ENCODE data around the gene ZNF366. TPM values are rescaled to one million over a fixed set of nuclear protein-coding genes. Genes with fewer than 3 reads are reported as not detected.
A peak's percentile ranks its signal among the peaks of the same experiment; 100 is the strongest.

The ZNF366 gene
- total RNA-seq, 4 donors from 2014 or later, result 0.29 to 20.5 (median 12.1) TPM

DNA sequence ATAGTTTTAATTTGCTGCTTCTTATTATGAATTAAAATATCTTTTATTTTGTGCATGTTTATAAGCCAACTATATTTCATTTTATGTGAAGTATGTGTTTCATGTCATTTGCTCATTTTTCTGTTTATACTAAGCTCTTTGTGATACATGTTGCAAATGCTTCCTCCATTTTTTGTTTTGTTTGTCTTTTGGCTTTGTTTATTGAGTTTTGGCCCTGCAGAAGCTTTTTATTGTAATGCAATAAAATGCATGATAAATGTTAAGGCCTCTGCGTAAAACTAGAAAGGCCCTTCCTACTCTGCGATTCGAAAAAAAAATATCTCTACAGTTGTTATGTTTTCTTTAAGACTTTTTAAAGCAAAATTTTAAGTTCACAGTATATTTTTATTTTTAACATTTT is 9.4 kb downstream of the ZNF366 start:
- no peak for DNase-seq
- no peak for TF ChIP-seq POLR2A (IDR thresholded peaks at IDR 0.05)
- TF ChIP-seq, protein P1, sequence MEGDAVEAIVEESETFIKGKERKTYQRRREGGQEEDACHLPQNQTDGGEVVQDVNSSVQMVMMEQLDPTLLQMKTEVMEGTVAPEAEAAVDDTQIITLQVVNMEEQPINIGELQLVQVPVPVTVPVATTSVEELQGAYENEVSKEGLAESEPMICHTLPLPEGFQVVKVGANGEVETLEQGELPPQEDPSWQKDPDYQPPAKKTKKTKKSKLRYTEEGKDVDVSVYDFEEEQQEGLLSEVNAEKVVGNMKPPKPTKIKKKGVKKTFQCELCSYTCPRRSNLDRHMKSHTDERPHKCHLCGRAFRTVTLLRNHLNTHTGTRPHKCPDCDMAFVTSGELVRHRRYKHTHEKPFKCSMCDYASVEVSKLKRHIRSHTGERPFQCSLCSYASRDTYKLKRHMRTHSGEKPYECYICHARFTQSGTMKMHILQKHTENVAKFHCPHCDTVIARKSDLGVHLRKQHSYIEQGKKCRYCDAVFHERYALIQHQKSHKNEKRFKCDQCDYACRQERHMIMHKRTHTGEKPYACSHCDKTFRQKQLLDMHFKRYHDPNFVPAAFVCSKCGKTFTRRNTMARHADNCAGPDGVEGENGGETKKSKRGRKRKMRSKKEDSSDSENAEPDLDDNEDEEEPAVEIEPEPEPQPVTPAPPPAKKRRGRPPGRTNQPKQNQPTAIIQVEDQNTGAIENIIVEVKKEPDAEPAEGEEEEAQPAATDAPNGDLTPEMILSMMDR (IDR thresholded peaks at IDR 0.05), result no peak
- Histone ChIP-seq H3K4me3 (no peak overlapping the region), H3K4me1 (no peaks in the 10 kb centered on the region), H3K27me3 (no peaks in the 10 kb centered on the region), H3K36me3 (no peaks in the 10 kb centered on the region), H3K9me3 (no peaks in the 10 kb centered on the region), H3K27ac (no peak overlapping the region)
- intact Hi-C loops (cut with DNase I; ENCODE audit: low total_unique reads), result no loop called here

DNA sequence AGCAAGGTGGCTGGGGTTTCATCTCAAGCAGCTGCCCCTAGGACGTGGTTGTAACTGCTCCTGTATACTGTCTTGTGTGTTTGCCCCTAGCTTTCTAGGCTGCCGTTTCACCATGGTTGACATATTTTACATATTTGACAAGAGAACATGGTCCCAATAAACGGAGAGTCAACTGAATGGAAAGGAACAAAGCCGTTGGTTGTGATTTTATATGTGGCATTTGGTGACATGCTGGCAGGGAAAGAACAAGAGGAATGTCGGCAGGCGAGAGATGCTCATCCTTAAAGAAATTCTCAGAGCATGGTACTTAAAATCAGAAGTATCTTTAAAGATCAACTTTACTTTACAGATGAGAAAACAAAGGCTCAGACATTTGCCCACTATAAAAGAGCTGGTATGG is 11.8 kb downstream of the ZNF366 start:
- Histone ChIP-seq H3K27ac (peak overlapping the region in 1 of 2 donors; percentile 2), H3K4me1 (no peaks in the 10 kb centered on the region), H3K9me3 (no peaks in the 10 kb centered on the region), H3K4me3 (no peak overlapping the region), H3K27me3 (no peaks in the 10 kb centered on the region), H3K36me3 (no peaks in the 10 kb centered on the region)
- no peak for DNase-seq
- intact Hi-C loops (cut with DNase I; ENCODE audit: low total_unique reads), result no loop called here
- TF ChIP-seq, protein P1 (IDR thresholded peaks at IDR 0.05), result no peak
- no peak for TF ChIP-seq POLR2A (IDR thresholded peaks at IDR 0.05)

DNA sequence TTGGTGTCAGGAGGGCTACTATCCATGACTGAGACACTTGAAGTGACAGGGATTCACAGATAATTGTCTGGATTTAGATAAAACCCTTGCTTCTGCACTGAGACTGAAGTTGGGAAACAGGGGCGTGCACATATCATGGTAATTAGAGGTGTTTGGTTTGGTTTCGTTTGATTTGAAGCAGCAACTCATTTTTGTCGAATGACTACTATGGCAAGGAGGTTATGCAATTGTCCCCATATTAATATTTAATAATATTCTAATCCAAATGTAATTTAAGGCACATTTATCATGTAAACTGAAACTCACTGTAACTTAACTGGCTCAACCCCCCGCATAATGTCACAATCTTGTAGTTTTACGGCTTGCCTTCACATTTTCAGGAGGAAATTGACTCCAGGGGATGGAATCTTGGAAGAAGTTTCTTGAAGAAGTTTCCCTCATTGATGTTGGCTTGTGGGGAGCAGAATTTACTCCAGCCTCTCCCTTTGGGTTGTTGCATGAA is 12.5 kb downstream of the ZNF366 start:
- intact Hi-C loops (cut with DNase I; ENCODE audit: low total_unique reads), result no loop called here
- H3K36me3 ChIP-seq, result no peaks in the 10 kb centered on the region
- H3K4me1 ChIP-seq, result no peaks in the 10 kb centered on the region
- no peak for DNase-seq
- TF ChIP-seq POLR2A (IDR thresholded peaks at IDR 0.05), result no peak
- TF ChIP-seq, protein P1 (IDR thresholded peaks at IDR 0.05), result no peak
- peak overlapping the region in 1 of 2 donors; percentile 2 for H3K27ac ChIP-seq
- H3K27me3 ChIP-seq, result no peaks in the 10 kb centered on the region
- H3K9me3 ChIP-seq, result no peaks in the 10 kb centered on the region
- no peak overlapping the region for H3K4me3 ChIP-seq

DNA sequence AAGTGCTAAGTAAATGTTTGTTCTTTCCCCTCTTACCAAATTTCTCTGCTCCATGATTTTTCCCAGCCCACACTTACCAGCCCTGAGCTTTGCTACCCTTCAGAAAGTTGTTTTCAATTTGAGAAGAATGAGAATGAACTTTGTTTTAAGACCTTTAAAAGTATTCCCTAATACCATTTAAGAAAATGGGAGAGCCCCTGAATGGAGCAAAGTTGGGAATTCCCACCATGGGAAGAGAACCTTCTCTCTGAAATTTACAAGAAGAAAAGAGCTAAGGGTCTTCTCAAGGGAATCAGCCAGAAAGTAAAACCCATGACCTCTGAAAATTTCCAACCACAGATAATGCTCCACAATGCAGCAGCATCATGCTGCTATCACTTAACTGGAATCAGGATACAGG is 17.7 kb downstream of the ZNF366 start:
- H3K4me1 ChIP-seq, result no peaks in the 10 kb centered on the region
- no peak for DNase-seq
- H3K9me3 ChIP-seq, result no peaks in the 10 kb centered on the region
- intact Hi-C loops (cut with DNase I; ENCODE audit: low total_unique reads), result no loop called here
- no peak overlapping the region for H3K27ac ChIP-seq
- H3K27me3 ChIP-seq, result no peaks in the 10 kb centered on the region
- no peaks in the 10 kb centered on the region for H3K36me3 ChIP-seq
- no peak overlapping the region for H3K4me3 ChIP-seq
- TF ChIP-seq POLR2A (IDR thresholded peaks at IDR 0.05), result no peak
- TF ChIP-seq, protein P1 (IDR thresholded peaks at IDR 0.05), result no peak

DNA sequence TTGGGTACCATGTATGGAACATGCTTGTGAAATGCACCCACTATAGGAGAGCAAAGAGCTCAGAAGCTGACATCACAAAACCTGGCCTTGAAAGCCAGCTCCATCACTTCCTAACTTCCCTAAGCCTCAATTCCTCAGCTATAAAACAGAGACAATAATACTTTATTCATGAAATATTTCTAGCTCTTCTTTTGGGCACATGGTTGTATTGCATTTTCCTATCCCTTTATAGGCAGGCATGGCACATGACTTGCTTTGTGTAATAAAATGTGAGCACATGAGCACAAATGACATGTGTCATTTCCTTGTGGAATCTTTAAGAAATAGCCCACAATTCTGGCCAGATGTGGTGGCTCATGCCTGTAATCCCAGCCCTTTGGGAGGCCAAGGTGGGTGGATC is 18.5 kb downstream of the ZNF366 start:
- intact Hi-C loops (cut with DNase I; ENCODE audit: low total_unique reads), result no loop called here
- Histone ChIP-seq H3K4me3 (no peak overlapping the region), H3K27ac (no peak overlapping the region), H3K4me1 (no peaks in the 10 kb centered on the region), H3K27me3 (no peaks in the 10 kb centered on the region), H3K9me3 (no peaks in the 10 kb centered on the region), H3K36me3 (no peaks in the 10 kb centered on the region)
- TF ChIP-seq, protein P1 (IDR thresholded peaks at IDR 0.05), result no peak
- TF ChIP-seq POLR2A (IDR thresholded peaks at IDR 0.05), result no peak
- no peak for DNase-seq

All from uterus (tissue), 4 donors.